ENCODE results near the gene PARVB.

Gene PARVB

DNA sequence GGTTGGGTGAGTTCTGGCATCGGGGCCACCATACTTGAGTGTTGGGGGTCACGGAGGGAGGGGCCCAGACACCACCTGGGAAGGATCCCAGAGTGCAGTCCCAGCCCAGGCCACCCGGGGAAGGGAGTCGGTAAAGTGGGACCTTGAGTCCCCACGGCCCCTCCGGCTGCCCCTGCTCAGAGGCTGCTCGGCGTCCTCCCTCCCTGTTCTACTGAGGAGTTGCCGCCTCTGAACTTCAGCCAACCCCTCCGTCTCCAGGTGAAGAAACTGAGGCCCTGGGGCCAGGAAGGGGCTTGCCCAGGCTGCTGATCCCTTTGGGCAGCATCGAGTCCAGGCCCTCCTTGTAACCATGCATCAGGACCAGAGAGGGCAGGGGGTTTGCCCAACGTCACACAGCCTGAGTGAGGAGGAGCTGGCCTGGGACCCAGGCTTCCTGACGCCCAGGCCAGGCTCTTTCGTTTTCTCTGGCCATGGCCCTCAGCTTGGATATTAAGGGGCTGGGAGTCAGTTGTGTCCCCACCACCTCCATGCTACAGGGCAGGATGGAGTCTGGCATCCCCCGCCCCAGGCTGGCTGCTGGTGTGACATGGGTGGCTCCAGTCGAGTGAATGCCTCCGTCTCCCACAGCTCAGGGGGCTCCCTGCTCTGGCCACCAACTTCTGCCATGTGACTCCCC, 157.9 kb downstream of the PARVB start:
- in situ Hi-C loops (cut with HindIII; ENCODE audit: low sequenced_read_pairs), result no loop called here
- no peak overlapping the region for H3K4me3 ChIP-seq (ENCODE audit: low read depth, low read length)
- TF ChIP-seq, protein P1, sequence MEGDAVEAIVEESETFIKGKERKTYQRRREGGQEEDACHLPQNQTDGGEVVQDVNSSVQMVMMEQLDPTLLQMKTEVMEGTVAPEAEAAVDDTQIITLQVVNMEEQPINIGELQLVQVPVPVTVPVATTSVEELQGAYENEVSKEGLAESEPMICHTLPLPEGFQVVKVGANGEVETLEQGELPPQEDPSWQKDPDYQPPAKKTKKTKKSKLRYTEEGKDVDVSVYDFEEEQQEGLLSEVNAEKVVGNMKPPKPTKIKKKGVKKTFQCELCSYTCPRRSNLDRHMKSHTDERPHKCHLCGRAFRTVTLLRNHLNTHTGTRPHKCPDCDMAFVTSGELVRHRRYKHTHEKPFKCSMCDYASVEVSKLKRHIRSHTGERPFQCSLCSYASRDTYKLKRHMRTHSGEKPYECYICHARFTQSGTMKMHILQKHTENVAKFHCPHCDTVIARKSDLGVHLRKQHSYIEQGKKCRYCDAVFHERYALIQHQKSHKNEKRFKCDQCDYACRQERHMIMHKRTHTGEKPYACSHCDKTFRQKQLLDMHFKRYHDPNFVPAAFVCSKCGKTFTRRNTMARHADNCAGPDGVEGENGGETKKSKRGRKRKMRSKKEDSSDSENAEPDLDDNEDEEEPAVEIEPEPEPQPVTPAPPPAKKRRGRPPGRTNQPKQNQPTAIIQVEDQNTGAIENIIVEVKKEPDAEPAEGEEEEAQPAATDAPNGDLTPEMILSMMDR (IDR thresholded peaks at IDR 0.05; ENCODE audit: low read depth, low read length), result no peak
- no peak for DNase-seq (ENCODE audit: low read depth, low spot score)

GRCh38 chr22:44182588-44183286, 158.6 kb downstream of the PARVB start:
- H3K4me3 ChIP-seq (ENCODE audit: low read depth, low read length), result no peak overlapping the region
- TF ChIP-seq, protein P1 (IDR thresholded peaks at IDR 0.05; ENCODE audit: low read depth, low read length), result no peak
- no peak for DNase-seq (ENCODE audit: low read depth, low spot score)
- in situ Hi-C loops (cut with HindIII; ENCODE audit: low sequenced_read_pairs), result no loop called here

GRCh38 chr22:44183287-44183588, 159.1 kb downstream of the PARVB start:
- in situ Hi-C loops (cut with HindIII; ENCODE audit: low sequenced_read_pairs), result no loop called here
- DNase-seq (ENCODE audit: low read depth, low spot score), result no peak
- no peak overlapping the region for H3K4me3 ChIP-seq (ENCODE audit: low read depth, low read length)
- TF ChIP-seq, protein P1 (IDR thresholded peaks at IDR 0.05; ENCODE audit: low read depth, low read length), result no peak

GRCh38 chr22:44184006-44184405, 159.9 kb downstream of the PARVB start:
- TF ChIP-seq, protein P1 (IDR thresholded peaks at IDR 0.05; ENCODE audit: low read depth, low read length), result no peak
- no peak overlapping the region for H3K4me3 ChIP-seq (ENCODE audit: low read depth, low read length)
- in situ Hi-C loops (cut with HindIII; ENCODE audit: low sequenced_read_pairs), result no loop called here
- DNase-seq (ENCODE audit: low read depth, low spot score), result no peak

- TF ChIP-seq, protein P1 (IDR thresholded peaks at IDR 0.05; ENCODE audit: low read depth, low read length), result no peak
- in situ Hi-C loops (cut with HindIII; ENCODE audit: low sequenced_read_pairs), result no loop called here
- DNase-seq (ENCODE audit: low read depth, low spot score), result no peak
- H3K4me3 ChIP-seq (ENCODE audit: low read depth, low read length), result no peak overlapping the region
These were observed 161.4 kb downstream of the PARVB start for GRCh38 chr22:44185237-44186120.

- in situ Hi-C loops (cut with HindIII; ENCODE audit: low sequenced_read_pairs), result no loop called here
- DNase-seq (ENCODE audit: low read depth, low spot score), result no peak
- TF ChIP-seq, protein P1 (IDR thresholded peaks at IDR 0.05; ENCODE audit: low read depth, low read length), result no peak
- no peak overlapping the region for H3K4me3 ChIP-seq (ENCODE audit: low read depth, low read length)
These were observed 162.0 kb downstream of the PARVB start for GRCh38 chr22:44186121-44186510.

Data from astrocyte of the spinal cord (primary cell).